HG03575 (cell line): ENCODE data around the gene MMP20.

ENCODE experiments used
- ATAC-seq: cut with Tn5 transposase; IDR thresholded peaks from one replicate; pipeline ENCODE4 v1.9.1; 2021; ENCODE audit not compliant: unreplicated experiment, insufficient number of reproducible peaks, low FRiP score; ENCODE audit errors: extremely low read depth

The MMP20 gene

DNA sequence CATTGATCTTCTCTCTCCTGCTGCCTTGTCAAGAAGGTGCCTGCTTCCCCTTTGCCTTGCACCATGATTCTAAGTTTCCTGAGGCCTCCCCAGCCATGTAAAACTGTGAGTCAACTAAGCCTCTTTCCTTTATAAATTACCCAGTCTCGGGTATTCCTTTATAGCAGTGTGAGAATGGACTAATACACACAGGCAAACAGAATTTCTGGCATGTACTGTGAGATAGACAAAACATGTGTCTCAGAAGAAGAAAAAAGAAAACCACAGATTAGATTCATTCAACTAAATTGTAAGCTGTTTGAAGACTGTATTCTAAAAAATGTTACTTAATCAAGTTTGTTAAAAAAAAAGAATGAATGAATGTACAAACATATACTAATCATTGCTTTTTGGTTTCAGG, 1.5 kb upstream of the MMP20 start:
- ATAC-seq, result no peak

- no peak for ATAC-seq
Measured at GRCh38 chr11:102623998-102624397, 1.1 kb downstream of the MMP20 start.

GRCh38 chr11:102623128-102623527, 2.0 kb downstream of the MMP20 start:
- no peak for ATAC-seq

DNA sequence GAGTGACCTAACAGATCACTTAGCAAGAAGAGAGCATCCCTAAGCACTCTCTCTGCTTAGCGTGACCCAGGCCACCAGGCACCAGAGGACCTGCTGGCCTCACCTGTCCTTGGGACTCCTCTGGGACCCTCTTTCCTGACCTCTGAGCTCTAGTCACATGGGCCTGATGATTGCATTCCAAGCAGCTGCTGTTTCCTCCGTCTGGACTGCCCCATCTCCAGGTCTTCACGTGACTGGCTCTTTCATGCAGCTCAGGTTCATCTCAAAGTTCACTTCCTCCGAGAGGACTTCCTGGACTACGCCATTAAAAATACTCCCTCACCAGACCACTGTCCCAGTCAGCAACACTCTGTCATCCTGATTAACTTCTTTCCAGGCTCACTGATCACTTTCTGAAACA, 2.9 kb downstream of the MMP20 start:
- ATAC-seq, result no peak

- ATAC-seq, result no peak
Measured at GRCh38 chr11:102620818-102621561, 4.1 kb downstream of the MMP20 start.

DNA sequence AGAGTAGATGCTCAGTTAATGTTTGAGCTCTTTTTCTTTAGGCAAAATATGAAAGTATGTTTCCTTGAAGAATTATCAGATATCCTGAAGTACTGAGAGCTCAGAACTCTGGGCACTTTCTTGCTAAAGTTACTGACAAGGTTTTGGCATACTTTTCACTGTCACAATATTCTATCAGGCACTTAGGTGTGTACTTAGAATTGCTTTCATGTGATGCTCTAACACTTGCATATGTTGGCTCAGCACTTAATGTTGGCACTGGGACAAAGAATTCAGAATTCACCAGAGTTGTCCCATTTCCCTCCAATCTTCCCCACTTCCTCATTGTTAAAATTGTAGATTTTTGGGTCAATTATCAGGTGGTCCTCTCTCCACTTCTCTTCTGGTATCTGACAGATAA, 5.0 kb downstream of the MMP20 start:
- no peak for ATAC-seq

GRCh38 chr11:102617466-102618008, 7.6 kb downstream of the MMP20 start:
- ATAC-seq, result no peak

DNA sequence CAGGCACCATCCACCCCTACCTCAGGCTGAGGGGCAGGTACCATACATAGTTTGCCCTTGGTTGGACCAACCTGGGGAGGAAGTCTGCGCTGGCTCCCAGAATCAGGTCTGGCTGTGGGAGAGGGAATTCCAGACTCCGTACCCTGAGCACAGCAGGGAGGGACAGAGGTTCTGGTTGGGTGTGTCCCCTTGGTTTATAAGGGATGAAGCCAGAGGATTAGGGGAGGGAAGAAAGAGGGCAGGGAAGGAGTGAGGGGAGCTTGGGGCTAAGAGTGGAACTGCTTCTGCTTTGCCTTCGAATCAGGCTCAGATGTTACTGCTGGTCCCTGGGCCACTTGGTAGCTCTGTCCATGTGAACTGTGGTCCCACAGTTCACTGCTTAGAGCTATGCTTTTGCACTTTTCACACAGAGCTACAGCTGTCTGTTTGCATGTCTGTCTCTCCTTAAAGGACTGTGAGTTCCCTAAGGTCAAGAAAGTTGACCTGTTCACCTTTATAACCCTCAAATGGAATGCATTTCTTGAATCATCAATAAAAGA, 9.2 kb downstream of the MMP20 start:
- no peak for ATAC-seq

DNA sequence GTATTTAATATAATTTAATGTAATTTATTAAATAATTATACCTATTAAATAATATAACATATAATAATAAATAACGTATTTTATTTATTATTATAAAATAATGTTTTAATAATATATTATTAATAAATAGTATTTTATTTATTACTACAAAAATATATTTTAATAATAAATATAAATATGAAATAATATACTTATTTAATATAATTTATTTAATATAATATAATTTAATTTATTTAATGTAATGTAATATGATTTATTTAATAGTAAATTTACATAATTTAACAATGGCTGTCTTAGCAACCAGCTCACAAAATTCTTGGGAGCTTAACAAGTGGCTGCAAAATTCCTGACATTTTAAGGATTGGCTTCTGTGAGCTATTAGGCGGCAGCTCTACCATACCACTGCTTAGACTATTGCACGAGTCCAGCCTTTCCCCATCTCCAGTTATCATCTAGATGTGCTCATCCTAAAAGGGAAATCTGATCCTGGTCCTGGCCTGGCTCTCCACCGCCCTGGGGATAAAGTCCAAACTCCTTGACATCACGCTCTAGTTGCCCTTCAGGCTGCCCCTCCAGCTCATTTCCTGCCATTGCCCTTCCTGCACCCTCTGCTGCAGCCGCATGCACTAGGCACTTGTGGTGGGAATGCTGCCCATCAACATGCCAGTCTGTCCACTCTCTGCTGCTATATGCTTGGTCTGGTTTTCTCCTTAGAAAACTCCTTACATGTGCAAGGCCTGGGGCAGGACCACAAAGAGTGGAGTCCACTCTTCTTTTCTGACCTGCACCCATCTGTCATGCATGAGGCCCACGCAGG, 9.8 kb downstream of the MMP20 start:
- ATAC-seq, result no peak

GRCh38 chr11:102614485-102614884, 10.6 kb downstream of the MMP20 start:
- ATAC-seq, result no peak

GRCh38 chr11:102614031-102614430, 11.1 kb downstream of the MMP20 start:
- no peak for ATAC-seq

- no peak for ATAC-seq
Measured at GRCh38 chr11:102613450-102613849, 11.7 kb downstream of the MMP20 start.

GRCh38 chr11:102611291-102611690, 13.8 kb downstream of the MMP20 start:
- no peak for ATAC-seq

DNA sequence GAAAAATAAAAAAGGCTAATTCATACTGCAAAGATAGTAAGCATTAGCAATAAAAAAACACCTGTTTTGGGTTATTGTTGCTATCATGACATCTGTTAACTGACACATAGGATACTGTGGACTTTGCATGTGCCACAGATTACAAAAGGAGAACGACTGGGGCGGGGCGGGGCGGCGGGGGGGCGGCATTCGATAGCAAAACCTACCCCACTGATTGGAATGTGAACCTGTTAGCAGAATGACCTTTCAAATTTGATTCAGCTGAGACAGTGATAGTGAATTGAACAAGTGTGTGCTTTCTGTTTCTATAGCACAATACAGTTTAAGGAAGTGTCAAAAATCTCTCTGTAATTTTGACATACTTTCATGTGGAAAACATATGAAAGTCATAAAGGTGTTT, 14.9 kb downstream of the MMP20 start:
- no peak for ATAC-seq

GRCh38 chr11:102608699-102609098, 16.4 kb downstream of the MMP20 start:
- ATAC-seq, result no peak

GRCh38 chr11:102604875-102605274, 20.3 kb downstream of the MMP20 start:
- no peak for ATAC-seq

- no peak for ATAC-seq
Measured at GRCh38 chr11:102604011-102604410, 21.1 kb downstream of the MMP20 start.

GRCh38 chr11:102603576-102603975, 21.6 kb downstream of the MMP20 start:
- ATAC-seq, result no peak

- ATAC-seq, result no peak
Measured at GRCh38 chr11:102603091-102603490, 22.0 kb downstream of the MMP20 start.

GRCh38 chr11:102600666-102601065, 24.5 kb downstream of the MMP20 start:
- ATAC-seq, result no peak
